Stomach (tissue), 9 donors: Measurements from ENCODE around the gene SNX32. TPM values are rescaled to one million over a fixed set of nuclear protein-coding genes. Genes with fewer than 3 reads are reported as not detected.

Source experiments
- DNase-seq, 2 donors: peaks; one replicate each; pipeline versions ENCODE4 v3.0.0 to v3.0.0-alpha.2; 2013 to 2019
- H3K27ac ChIP-seq, 5 donors: fragments of 200-600 bp in 4 of 5; sonication (generic) in 4 of 5; one replicate each; pipeline ENCODE4 v1.5.1; 2013 to 2019; ENCODE audit warnings: mild to moderate bottlenecking in 1 of 5, moderate library complexity in 1 of 5
- H3K27me3 ChIP-seq, 3 donors: fragments of 200-600 bp; sonication (generic); one replicate each; pipeline ENCODE4 v1.5.1; 2017 to 2019; ENCODE audit warnings: mixed run types in 1 of 3
- H3K36me3 ChIP-seq, 4 donors: fragments of 200-600 bp; sonication (generic); 1 replicate in 3 of 4; 2 replicates in 1 of 4; pipeline ENCODE4 v1.5.1; 2016 to 2019
- H3K4me1 ChIP-seq, 4 donors: fragments of 200-600 bp; sonication (generic); one replicate each; pipeline ENCODE4 v1.5.1; 2016 to 2019
- H3K4me3 ChIP-seq, 4 donors: fragments of 200-600 bp; sonication (generic) in 3 of 4; one replicate each; pipeline ENCODE4 v1.5.1; 2016 to 2019; ENCODE audit warnings: mild to moderate bottlenecking in 1 of 4
- H3K9me3 ChIP-seq, 4 donors: fragments of 200-600 bp; sonication (generic); one replicate each; pipeline ENCODE4 v1.5.1; 2016 to 2019
- EP300 ChIP-seq: sonication (generic); formaldehyde crosslinking; IDR thresholded peaks from one replicate; pipeline ENCODE4 v1.6.1; 2017; ENCODE audit warnings: antibody characterized with exemption
- POLR2A ChIP-seq, 4 donors: fragments of 450-650 bp; IDR thresholded peaks; one replicate each; pipeline ENCODE4 v1.6.1; 2016; ENCODE audit warnings: antibody characterized with exemption in 4 of 4, control low read depth in 2 of 4, mild to moderate bottlenecking in 1 of 4, moderate library complexity in 1 of 4
- POLR2AphosphoS5 ChIP-seq, 3 donors: sonication (generic); formaldehyde crosslinking; IDR thresholded peaks; one replicate each; pipeline ENCODE4 v1.6.1; 2016; ENCODE audit warnings: antibody characterized with exemption in 3 of 3
- WGBS, 5 donors: extraction: QIAGEN DNeasy Blood & Tissue Kit in 3 of 5; methylation state at CpG; one replicate each; pipeline versions ENCODE4 v1.1.5 to v1.1.7; 2013 to 2018; 5-methylcytosine and 5-hydroxymethylcytosine counted together
- intact Hi-C: fragments of 100-400 bp; cut with DNase I; formaldehyde crosslinking; loops from one replicate; pipeline ENCODE4 v1.15.1; 2023; ENCODE audit warnings: low total_unique reads
- polyA plus RNA-seq, 3 donors: library from polyadenylated mRNA; stranded (reverse); fragments of 200-250 nt; gene quantifications; one replicate each; pipeline ENCODE4 v1.2.3, GENCODE V29; 2013
- total RNA-seq, 5 donors: library from RNA; depleted of rRNA; stranded (reverse); fragments of >200 nt; gene quantifications; one replicate each; pipeline versions ENCODE4 v1.1.0 to v1.2.3, GENCODE V29; 2014 to 2016
- TF ChIP-seq, protein P1 (sequence below), 7 experiments: fragments of 450-650 bp in 4 of 7; fragments of 200-600 bp in 3 of 7; sonication (generic) in 3 of 7; IDR thresholded peaks; one replicate each; pipeline ENCODE4 v1.5.1; 2016 to 2019; ENCODE audit warnings: antibody characterized with exemption in 7 of 7, control low read depth in 2 of 7, mild to moderate bottlenecking in 1 of 7
- donor health status: healthy with polysubstance abuse.
- donor health status: Bipolar disorder and iron deficiency.
- donor health status: healthy.

The SNX32 gene
- total and polyA plus RNA-seq, 8 donors, result 0.25 to 1.4 (median 0.76) TPM; not detected in 2

DNA sequence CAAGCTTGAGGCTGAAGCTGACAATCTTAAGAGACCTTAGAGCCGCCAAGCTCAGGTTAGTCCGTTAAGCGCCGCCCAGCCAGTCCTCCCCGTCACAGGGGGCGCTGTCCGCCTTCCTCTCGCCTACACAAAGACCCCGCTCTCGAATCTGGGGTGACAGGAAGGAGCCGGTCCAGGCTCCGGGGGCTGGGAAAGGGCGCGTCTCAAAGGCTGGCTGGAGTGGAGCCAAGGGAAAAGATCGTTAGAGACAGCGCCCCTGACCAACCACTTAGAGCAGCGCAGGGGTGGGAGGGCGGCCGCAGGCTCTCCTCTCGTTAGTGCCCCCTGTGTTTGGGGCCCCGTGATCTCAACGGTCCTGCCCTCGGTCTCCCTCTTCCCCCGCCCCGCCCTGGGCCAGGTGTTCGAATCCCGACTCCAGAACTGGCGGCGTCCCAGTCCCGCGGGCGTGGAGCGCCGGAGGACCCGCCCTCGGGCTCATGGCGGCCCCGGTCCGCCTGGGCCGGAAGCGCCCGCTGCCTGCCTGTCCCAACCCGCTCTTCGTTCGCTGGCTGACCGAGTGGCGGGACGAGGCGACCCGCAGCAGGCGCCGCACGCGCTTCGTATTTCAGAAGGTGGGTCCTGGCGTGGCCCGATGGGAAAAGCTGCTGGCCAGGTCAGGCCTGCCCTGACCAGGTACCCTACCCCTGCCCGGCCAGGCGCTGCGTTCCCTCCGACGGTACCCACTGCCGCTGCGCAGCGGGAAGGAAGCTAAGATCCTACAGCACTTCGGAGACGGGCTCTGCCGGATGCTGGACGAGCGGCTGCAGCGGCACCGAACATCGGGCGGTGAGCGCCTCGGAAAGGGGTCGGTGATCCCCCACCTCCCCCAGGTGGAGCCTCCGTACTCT lies 26.8 kb downstream of the SNX32 start, which contains the start of gene MUS81:
TSS of gene MUS81 (plus strand) at position 156 of the 887 bp plus-strand sequence. CDS start at position 477, 321 bp downstream.
- peaks cover 44 to 51% (median 47%) of the 10 kb centered on the region in 4 donors for H3K36me3 ChIP-seq
- no peaks in the 10 kb centered on the region for H3K9me3 ChIP-seq
- H3K27me3 ChIP-seq, result no peaks in the 10 kb centered on the region
- intact Hi-C loops, result no loop called here
- peak within 1 kb of the TSS; percentile 92 to 98 (median 97) for H3K27ac ChIP-seq
- peak; percentile 74 to 96 (median 80) for TF ChIP-seq POLR2AphosphoS5 (IDR thresholded peaks at IDR 0.05)
- TF ChIP-seq, protein P1, sequence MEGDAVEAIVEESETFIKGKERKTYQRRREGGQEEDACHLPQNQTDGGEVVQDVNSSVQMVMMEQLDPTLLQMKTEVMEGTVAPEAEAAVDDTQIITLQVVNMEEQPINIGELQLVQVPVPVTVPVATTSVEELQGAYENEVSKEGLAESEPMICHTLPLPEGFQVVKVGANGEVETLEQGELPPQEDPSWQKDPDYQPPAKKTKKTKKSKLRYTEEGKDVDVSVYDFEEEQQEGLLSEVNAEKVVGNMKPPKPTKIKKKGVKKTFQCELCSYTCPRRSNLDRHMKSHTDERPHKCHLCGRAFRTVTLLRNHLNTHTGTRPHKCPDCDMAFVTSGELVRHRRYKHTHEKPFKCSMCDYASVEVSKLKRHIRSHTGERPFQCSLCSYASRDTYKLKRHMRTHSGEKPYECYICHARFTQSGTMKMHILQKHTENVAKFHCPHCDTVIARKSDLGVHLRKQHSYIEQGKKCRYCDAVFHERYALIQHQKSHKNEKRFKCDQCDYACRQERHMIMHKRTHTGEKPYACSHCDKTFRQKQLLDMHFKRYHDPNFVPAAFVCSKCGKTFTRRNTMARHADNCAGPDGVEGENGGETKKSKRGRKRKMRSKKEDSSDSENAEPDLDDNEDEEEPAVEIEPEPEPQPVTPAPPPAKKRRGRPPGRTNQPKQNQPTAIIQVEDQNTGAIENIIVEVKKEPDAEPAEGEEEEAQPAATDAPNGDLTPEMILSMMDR (IDR thresholded peaks at IDR 0.05), result peak in 5 of 7 experiments; percentile 66 to 93 (median 79)
- TF ChIP-seq EP300, result no peak
- peak in 1 of 4 donors; percentile 35 for TF ChIP-seq POLR2A (IDR thresholded peaks at IDR 0.05)
- H3K4me3 ChIP-seq, result peak within 1 kb of the TSS; percentile 94 to 99 (median 99)
- WGBS, 5 donors, result 0 to 1% (median 0%) methylated on average over 66 to 78 of the region's 78 CpGs
- DNase-seq, result peak; percentile 98 to 99
- peaks cover 25 to 64% (median 53%) of the 10 kb centered on the region in 4 donors for H3K4me1 ChIP-seq

DNA sequence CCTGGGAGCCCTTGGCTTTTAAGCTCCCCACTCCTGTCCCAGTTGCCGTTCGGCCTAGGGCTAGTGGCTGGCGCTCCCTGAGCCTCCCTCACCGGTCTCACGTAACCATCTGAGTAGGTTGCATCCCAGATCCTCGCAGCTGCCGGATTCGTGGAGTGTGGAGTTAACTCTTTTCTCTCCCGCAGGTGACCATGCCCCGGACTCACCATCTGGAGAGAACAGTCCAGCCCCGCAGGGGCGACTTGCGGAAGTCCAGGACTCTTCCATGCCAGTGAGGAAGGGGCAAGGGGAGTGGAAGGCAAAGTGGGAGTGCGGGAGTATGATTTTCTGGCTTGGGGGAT lies 27.4 kb downstream of the SNX32 start:
- no peak for TF ChIP-seq EP300
- TF ChIP-seq, protein P1 (IDR thresholded peaks at IDR 0.05), result no peak
- TF ChIP-seq POLR2A (IDR thresholded peaks at IDR 0.05), result no peak
- TF ChIP-seq POLR2AphosphoS5 (IDR thresholded peaks at IDR 0.05), result no peak
- intact Hi-C loops, result no loop called here
- H3K9me3 ChIP-seq, result no peaks in the 10 kb centered on the region
- H3K4me3 ChIP-seq, result peak overlapping the region; percentile 94 to 99 (median 99)
- H3K4me1 ChIP-seq, result peaks cover 18 to 58% (median 47%) of the 10 kb centered on the region in 4 donors
- H3K36me3 ChIP-seq, result peaks cover 44 to 51% (median 47%) of the 10 kb centered on the region in 4 donors
- H3K27ac ChIP-seq, result peak overlapping the region; percentile 92 to 98 (median 97)
- no peaks in the 10 kb centered on the region for H3K27me3 ChIP-seq
- WGBS, 5 donors, result 6 to 12% (median 10%) methylated on average over 13 to 14 of the region's 14 CpGs
- no peak for DNase-seq

DNA sequence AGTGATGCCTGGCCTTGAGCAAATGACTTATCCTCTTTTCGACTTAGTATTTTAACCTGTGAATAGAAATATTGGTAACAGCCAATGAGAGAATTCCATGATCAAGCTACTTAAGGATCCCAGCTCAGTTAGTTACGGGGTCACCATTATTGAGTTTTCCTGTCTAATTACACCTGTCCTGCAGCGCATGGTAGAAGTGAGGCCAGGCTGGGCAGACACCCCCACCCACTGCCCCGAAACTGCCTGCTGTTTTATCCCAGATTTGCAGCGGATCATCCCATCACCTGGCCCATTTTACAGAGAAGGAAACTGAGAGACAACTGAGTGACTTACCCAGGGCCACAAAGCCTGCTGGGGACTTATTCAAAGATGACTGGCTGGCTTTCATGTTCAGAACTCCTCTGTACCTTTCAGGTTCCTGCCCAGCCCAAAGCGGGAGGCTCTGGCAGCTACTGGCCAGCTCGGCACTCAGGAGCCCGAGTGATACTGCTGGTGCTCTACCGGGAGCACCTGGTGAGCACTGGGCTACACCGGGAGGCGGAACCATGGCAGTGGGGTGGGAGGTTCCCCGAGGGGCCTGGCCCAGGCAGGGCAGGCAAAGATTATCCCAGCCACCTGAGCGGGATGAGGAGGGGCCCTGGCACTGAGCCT lies 27.9 kb downstream of the SNX32 start:
- H3K4me1 ChIP-seq, result peaks cover 13 to 53% (median 42%) of the 10 kb centered on the region in 4 donors
- H3K36me3 ChIP-seq, result peaks cover 43 to 52% (median 50%) of the 10 kb centered on the region in 4 donors
- peak overlapping the region in 4 of 5 donors; percentile 92 to 98 (median 97) for H3K27ac ChIP-seq

More for the DNA sequence above, 27.9 kb downstream of the SNX32 start:
- intact Hi-C loops, result no loop called here
- peak overlapping the region; percentile 94 to 99 (median 99) for H3K4me3 ChIP-seq
- H3K9me3 ChIP-seq, result no peaks in the 10 kb centered on the region
- 80 to 87% (median 84%) methylated on average over 5 to 13 of the region's 13 CpGs for WGBS, 5 donors
- H3K27me3 ChIP-seq, result no peaks in the 10 kb centered on the region
- DNase-seq, result peak in 1 of 2 donors; percentile 28
- TF ChIP-seq, protein P1 (IDR thresholded peaks at IDR 0.05), result no peak
- TF ChIP-seq EP300, result no peak
- no peak for TF ChIP-seq POLR2A (IDR thresholded peaks at IDR 0.05)
- TF ChIP-seq POLR2AphosphoS5 (IDR thresholded peaks at IDR 0.05), result no peak
